ENCODE results near the gene TOMM34.

TOMM34 gene

GRCh38 chr20:44962483-44962882 is 2.3 kb upstream of the TOMM34 start:
- no peak for DNase-seq (ENCODE audit: low spot score)

DNA sequence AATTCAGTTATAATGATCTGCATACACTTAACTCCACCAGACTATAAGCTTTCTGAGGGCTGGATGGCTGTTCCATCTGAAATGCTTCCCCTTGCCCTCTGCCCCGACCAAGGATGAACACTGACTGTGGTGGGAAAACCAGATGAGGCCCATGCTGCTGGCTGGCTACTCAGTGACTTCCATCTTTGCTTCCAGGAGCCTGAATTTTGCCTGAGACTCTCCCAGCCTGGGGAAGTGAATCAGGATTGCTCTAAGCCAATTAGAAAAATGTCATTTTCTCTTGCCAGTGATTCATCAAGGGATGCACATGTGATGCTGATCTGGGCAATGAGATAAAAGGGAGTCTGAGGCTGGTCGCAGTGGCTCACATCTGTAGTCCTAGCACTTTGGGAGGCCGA is 1.7 kb upstream of the TOMM34 start:
- DNase-seq (ENCODE audit: low spot score): no peak

- no peak for DNase-seq (ENCODE audit: low spot score)
These were observed 1.0 kb upstream of the TOMM34 start for GRCh38 chr20:44961011-44961869.

DNA sequence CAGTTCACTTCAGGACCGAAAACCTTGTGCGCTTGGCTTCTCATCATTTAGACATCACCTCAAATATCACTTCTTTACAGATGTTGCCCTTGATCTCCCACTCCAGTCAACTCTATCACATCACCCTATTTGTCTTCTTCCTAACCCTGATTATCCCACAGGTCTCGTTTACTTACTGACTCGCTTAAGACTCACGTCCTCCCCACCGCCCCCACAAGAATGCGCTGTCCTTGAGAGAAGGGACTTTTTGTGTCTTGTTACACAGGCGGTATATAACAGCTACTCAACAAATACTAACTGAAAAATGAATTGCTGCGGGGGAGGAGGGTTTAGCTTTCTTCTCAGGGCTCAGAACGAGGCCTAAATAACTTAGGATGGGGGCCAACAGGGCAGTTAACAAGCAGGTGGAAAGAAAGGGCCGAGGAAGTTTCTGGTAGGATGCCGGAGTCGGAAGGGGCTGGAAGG is 527 bp downstream of the TOMM34 start:
- no peak for DNase-seq (ENCODE audit: low spot score)

DNA sequence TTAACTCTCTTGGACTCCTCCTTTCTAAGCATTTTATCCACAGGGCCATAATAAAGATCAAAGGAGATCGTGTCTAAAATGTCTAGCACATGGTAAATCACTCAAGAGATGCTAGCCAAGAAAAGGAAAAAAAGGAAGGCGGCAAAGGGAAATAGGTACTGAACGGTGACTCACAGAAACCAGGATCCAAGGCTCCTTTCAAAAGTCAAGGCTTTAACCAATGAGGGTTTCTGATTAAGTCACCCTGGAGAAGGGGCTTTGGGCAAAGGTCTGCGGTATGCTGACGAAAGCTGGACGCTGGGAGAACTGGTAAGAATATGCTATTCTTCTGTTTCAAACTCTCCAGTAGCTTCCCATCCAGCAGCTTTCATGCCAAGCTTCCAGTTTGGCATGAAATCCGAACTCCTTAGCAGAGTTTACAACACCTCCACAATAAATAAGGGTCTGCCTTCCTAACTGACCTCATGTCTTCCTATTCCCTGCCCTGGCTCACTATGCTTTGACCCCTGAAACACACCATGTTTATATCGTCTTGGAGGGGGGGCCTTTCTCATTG is 1.0 kb downstream of the TOMM34 start:
- DNase-seq (ENCODE audit: low spot score): no peak

- no peak for DNase-seq (ENCODE audit: low spot score)
These were observed 1.9 kb downstream of the TOMM34 start for GRCh38 chr20:44958276-44958675.

DNA sequence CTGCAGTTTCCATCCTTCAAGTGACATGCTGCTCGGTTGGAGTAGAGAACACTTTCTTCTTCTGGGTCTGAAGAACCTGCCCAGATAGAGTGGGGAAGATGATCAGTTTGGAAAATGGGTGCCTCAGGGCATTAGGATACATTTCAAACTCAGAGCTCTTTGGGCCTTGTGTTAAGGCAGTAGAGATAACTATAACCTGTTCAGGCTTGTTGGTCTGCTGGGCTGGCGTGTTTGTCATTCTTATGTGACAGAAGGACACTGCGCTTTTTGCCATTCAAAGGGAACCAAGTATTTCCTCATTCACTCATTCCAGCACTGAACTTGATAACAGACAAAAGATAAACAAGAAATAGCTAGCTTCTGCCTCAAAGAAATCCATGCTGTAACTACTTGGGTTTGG is 3.8 kb downstream of the TOMM34 start:
- no peak for DNase-seq (ENCODE audit: low spot score)

DNA sequence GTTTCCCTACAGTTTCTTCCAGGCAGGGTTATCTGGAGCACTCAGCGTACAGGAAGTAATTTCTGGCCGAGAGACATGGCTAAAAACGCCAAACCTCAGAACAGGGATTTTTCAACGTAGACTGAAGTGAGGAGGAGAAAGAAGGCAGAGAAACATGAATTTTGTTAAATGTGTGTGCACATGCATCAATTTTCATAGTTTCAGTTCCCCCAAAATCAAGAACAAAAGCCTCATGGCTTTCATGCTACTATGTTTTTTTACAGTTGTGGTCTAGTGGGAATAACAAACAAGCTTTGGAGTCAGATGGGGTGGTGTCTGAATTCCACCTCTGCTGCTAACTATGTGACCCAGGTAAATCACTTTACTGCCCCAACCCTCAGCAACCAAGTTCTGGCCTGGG is 4.9 kb downstream of the TOMM34 start:
- no peak for DNase-seq (ENCODE audit: low spot score)

- DNase-seq (ENCODE audit: low spot score): no peak
These were observed 6.0 kb downstream of the TOMM34 start for GRCh38 chr20:44954211-44954610.

GRCh38 chr20:44952731-44953130 is 7.5 kb downstream of the TOMM34 start:
- no peak for DNase-seq (ENCODE audit: low spot score)

DNA sequence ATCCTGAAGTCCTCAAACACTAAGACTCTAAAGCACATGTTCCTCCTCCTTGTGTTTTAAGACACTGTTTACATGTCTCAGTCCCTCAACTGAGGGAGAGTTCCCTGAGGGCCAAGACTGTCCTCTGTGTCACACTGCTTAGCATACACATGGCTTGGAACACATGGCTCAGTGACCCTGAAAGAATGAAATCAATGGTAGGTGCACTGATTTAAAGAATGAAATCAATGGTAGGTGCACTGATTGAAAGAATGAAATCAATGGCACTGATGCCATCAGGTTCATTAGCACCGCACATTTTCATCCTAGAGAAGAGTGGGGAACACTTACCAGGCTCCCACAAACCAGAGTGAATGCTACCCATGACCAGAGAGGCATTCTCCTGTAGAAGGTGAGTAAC is 9.8 kb downstream of the TOMM34 start:
- no peak for DNase-seq (ENCODE audit: low spot score)

GRCh38 chr20:44948513-44948912 is 11.7 kb downstream of the TOMM34 start:
- DNase-seq (ENCODE audit: low spot score): no peak

- DNase-seq (ENCODE audit: low spot score): no peak
These were observed 12.1 kb downstream of the TOMM34 start for GRCh38 chr20:44948107-44948506.

GRCh38 chr20:44946271-44946852 is 13.8 kb downstream of the TOMM34 start:
- DNase-seq (ENCODE audit: low spot score): no peak

GRCh38 chr20:44945261-44945660 is 14.9 kb downstream of the TOMM34 start:
- no peak for DNase-seq (ENCODE audit: low spot score)

DNA sequence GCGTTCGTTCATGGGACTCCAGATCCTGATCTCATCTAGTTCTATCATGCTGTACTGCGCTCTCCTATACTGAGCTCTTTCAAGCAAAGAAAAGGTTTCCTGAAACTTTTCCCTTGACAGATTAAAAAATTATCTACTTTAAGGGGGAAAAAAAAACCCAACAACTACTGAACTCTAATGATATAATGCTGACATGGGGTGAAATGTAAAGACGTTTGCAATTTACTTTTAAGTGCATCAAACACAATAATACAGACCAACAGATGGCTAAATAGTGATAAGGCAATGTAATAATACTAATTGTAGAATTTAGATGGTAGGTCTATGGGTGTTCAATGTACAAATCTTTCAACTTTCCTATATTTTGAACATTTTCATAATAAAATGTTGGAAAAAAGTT is 16.4 kb downstream of the TOMM34 start:
- no peak for DNase-seq (ENCODE audit: low spot score)

GRCh38 chr20:44942264-44942973 is 17.8 kb downstream of the TOMM34 start:
- DNase-seq (ENCODE audit: low spot score): no peak

DNA sequence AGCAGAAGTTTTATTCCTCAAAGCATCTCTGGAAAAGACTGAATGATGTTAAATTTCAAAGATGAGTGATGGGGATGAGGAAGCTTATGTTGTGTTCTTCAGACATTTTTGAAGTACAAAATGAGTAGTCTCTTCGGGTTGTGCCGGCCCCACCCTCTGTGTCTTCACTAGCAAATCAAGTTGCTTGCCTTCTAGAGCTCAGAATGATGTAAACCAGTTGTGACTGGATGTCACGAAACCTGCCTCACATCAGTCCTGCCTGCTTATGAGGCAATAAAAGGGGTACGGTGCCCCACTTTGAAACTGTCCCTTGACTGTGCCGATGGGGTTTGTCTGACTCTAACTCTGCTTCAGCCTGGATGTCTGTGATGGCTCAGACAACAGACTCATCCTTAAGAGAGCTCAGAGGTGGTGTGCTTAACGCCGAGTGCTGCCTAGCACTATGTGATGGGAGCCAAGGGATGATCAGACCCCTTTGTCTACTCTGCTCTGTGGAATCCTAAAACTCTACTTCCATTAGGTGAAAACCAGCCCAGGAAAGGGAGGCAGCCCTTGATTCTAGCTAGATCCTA is 19.0 kb downstream of the TOMM34 start:
- DNase-seq (ENCODE audit: low spot score): no peak

DNA sequence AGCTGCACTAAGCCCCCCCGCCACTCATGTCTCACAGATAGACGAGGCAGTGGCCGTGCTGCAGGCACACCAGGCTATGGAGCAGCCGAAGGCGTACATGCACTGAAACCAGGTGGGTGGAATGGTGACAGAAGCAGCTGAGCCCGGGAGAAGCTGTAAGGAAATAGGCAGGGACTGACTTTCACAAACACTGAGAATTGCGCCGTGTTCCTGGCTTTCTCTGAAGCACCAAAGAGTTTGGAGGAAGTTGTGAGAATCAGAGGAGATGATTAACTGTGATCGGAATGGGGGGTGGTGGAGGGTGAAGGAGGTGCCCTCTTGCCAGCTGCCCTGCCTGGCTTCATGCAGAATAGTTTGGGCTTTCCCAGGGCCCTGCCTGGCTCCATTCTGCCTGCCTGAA is 21.6 kb downstream of the TOMM34 start:
- DNase-seq (ENCODE audit: low spot score): no peak

- DNase-seq (ENCODE audit: low spot score): no peak
These were observed 23.7 kb downstream of the TOMM34 start for GRCh38 chr20:44936510-44936909.

GRCh38 chr20:44932916-44933315 is 27.3 kb downstream of the TOMM34 start:
- no peak for DNase-seq (ENCODE audit: low spot score)

GRCh38 chr20:44931911-44932310 is 28.3 kb downstream of the TOMM34 start:
- DNase-seq (ENCODE audit: low spot score): no peak

All from D341Med (cell line).